Skin epidermis (tissue), 12 donors: ENCODE results near the gene AGAP1.

Experiments
- H3K27ac ChIP-seq, 21 experiments: fragments of 200-600 bp; sonication (generic) in 11 of 21; one replicate each; pipeline ENCODE4 v1.5.0; 2020; ENCODE audit warnings: mild to moderate bottlenecking in 3 of 21, inconsistent platforms in 2 of 21, moderate library complexity in 2 of 21
- H3K4me3 ChIP-seq, 7 experiments: fragments of 200-600 bp; sonication (generic) in 2 of 7; one replicate each; pipeline ENCODE4 v1.5.0; 2020; ENCODE audit warnings: inconsistent platforms in 2 of 7, mild to moderate bottlenecking in 2 of 7, moderate library complexity in 1 of 7

AGAP1 gene

GRCh38 chr2:236001854-236002253 lies 508.0 kb downstream of the AGAP1 start:
- Histone ChIP-seq H3K27ac (no peak overlapping the region), H3K4me3 (no peak overlapping the region)

GRCh38 chr2:236008006-236008405 lies 514.2 kb downstream of the AGAP1 start:
- no peak overlapping the region for H3K27ac ChIP-seq
- no peak overlapping the region for H3K4me3 ChIP-seq

- Histone ChIP-seq H3K4me3 (no peak overlapping the region), H3K27ac (no peak overlapping the region)
These were observed 515.0 kb downstream of the AGAP1 start for GRCh38 chr2:236008857-236009256.

- no peak overlapping the region for H3K4me3 ChIP-seq
- H3K27ac ChIP-seq = no peak overlapping the region
These were observed 517.3 kb downstream of the AGAP1 start for GRCh38 chr2:236010920-236011685.

- H3K4me3 ChIP-seq = no peak overlapping the region
- H3K27ac ChIP-seq = no peak overlapping the region
These were observed 518.3 kb downstream of the AGAP1 start for GRCh38 chr2:236012155-236012554.

GRCh38 chr2:236014408-236015131 lies 520.7 kb downstream of the AGAP1 start:
- H3K27ac ChIP-seq = no peak overlapping the region
- H3K4me3 ChIP-seq = no peak overlapping the region

- no peak overlapping the region for H3K4me3 ChIP-seq
- no peak overlapping the region for H3K27ac ChIP-seq
These were observed 521.3 kb downstream of the AGAP1 start for GRCh38 chr2:236015171-236015570.

- H3K4me3 ChIP-seq = no peak overlapping the region
- H3K27ac ChIP-seq = no peak overlapping the region
These were observed 522.7 kb downstream of the AGAP1 start for GRCh38 chr2:236016496-236016895.

- Histone ChIP-seq H3K27ac (no peak overlapping the region), H3K4me3 (no peak overlapping the region)
These were observed 523.6 kb downstream of the AGAP1 start for GRCh38 chr2:236017446-236017845.

- Histone ChIP-seq H3K27ac (no peak overlapping the region), H3K4me3 (no peak overlapping the region)
These were observed 525.6 kb downstream of the AGAP1 start for GRCh38 chr2:236019434-236019833.

GRCh38 chr2:236021499-236022057 lies 527.7 kb downstream of the AGAP1 start:
- no peak overlapping the region for H3K27ac ChIP-seq
- H3K4me3 ChIP-seq = no peak overlapping the region

- H3K4me3 ChIP-seq = no peak overlapping the region
- H3K27ac ChIP-seq = no peak overlapping the region
These were observed 528.3 kb downstream of the AGAP1 start for GRCh38 chr2:236022128-236022527.

GRCh38 chr2:236025892-236026291 lies 532.0 kb downstream of the AGAP1 start:
- Histone ChIP-seq H3K27ac (no peak overlapping the region), H3K4me3 (no peak overlapping the region)

- Histone ChIP-seq H3K4me3 (no peak overlapping the region), H3K27ac (no peak overlapping the region)
These were observed 533.0 kb downstream of the AGAP1 start for GRCh38 chr2:236026841-236027240.

GRCh38 chr2:236028066-236028465 lies 534.2 kb downstream of the AGAP1 start:
- Histone ChIP-seq H3K27ac (no peak overlapping the region), H3K4me3 (no peak overlapping the region)

- no peak overlapping the region for H3K27ac ChIP-seq
- H3K4me3 ChIP-seq = no peak overlapping the region
These were observed 539.6 kb downstream of the AGAP1 start for GRCh38 chr2:236033462-236033861.

GRCh38 chr2:236034974-236035373 lies 541.1 kb downstream of the AGAP1 start:
- H3K27ac ChIP-seq = no peak overlapping the region
- no peak overlapping the region for H3K4me3 ChIP-seq

- H3K4me3 ChIP-seq = no peak overlapping the region
- no peak overlapping the region for H3K27ac ChIP-seq
These were observed 542.2 kb downstream of the AGAP1 start for GRCh38 chr2:236036045-236036444.

- no peak overlapping the region for H3K4me3 ChIP-seq
- H3K27ac ChIP-seq = no peak overlapping the region
These were observed 544.3 kb downstream of the AGAP1 start for GRCh38 chr2:236038096-236038495.

- peak overlapping the region in 2 of 21 experiments; percentile 39 to 43 for H3K27ac ChIP-seq
These were observed 546.9 kb downstream of the AGAP1 start for GRCh38 chr2:236040600-236041328.

More at GRCh38 chr2:236040600-236041328, 546.9 kb downstream of the AGAP1 start:
- H3K4me3 ChIP-seq = no peak overlapping the region
